NCI-H748 (cell line): ENCODE results near the gene ARHGAP32.
"Not testable (repeated sequence)": the region's sequence is repeated elsewhere in the genome, so short reads cannot be mapped to it uniquely, and the experiment has no call there.

Experiments
- DNase-seq: peaks from one replicate; lab custom pipeline; 2025; ENCODE audit not compliant: unreplicated experiment; lab: John Stamatoyannopoulos, UW

The ARHGAP32 gene

DNA sequence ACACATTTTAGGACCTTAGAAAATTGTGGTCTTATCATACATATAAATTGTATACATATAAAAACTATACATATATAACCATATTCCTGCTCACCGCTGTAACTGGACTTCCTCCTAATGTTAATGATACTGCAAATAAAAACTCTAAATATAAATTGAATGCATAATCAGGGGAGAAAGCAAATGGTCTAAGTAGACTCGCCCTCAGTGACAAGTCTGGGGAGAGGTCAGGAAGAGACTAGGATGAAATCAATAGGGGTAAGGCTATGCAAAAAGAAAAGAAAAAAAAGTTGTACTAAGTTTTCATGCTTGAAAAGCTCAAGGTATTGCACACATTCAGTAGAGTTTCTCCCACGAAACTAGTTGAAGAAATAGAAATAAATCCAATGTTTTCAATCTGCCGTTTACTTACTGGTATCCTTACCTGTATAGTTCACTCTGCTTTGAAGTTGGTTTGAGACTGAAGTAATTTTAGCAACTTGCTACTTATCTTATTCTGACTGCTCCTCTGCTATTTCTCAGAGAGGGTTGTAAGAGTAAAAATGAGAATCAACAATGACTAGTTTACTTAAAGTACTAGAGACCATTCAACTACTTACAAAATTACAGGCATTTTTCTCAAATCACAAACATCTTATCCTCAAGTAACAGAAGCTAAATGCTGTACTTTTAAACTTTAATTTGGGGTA lies 12.2 kb upstream of the ARHGAP32 start:
- no peak for DNase-seq

DNA sequence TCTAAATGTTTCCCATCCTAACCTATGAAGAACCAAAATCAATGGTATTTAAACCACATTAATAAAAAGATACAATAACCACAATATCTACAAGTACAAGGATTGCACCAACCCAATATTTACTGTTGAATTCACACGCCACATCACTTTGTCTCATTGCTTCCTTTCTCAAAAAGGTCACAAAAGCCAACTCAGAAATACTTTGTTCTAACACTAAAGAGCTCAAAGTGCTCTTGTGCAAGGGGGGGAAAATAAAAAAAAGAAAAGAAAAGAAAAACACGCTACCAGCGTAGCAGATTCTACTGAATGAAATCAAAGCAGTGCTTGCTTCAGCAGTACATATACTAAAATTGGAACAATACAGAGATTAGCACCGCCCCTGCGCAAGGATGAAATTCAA lies 10.5 kb upstream of the ARHGAP32 start:
- no peak for DNase-seq

DNA sequence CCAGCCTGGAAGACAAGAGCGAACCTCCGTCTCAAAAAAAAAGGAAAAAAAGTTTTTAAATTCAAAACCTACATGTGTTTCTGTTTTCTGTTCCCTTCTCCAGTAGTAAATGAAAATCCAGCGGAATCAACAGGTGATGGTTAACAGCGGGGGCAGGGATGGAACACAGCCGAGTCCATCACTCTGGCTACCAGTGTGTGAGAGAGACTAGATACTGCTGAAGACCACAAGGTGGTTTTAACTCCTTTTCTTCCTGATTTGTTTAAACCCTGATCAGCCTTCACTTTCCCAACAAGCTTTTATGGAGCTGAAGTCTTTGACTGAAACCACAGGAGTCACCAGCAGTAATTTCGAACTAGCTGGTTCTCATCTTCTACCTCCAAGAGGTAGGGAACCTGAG lies 3.6 kb upstream of the ARHGAP32 start:
- no peak for DNase-seq

DNA sequence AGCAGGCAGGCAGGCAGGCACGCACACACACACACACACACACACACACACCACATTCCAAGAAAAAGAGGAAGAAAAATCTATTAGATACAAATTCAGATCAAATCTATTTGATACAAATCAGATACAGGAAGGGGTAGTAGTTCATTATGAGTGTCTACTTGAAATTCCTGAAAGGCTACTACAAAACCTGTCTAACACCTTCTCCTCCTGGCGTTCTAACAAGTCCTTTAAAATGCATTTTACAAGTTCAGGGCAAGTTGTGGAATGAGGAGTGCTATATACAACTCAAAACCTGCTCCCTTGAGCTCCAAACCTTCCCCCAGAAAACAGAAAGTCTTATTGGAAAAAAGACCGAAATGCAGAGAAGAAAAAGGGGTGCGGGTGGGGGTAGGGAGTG lies 476 bp downstream of the ARHGAP32 start:
- no peak for DNase-seq

DNA sequence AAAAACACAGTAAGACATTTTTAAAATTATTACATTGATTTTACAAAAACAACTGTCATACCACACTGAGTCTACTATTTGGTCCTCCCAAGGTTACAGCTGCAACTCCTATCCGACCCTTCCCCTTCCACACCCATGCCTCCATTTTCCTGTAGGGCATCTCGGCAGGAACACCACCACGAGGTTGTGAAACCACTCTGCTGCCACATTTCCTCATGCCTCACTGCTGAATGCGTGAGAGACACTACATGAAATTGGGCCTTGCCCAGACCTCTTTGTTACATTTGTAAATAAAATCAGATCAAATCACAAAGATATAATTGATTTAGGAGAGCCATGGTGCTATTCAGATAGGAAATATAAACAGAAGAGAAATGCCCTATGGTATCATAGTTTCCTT lies 2.0 kb downstream of the ARHGAP32 start:
- DNase-seq, result peak; percentile 1

DNA sequence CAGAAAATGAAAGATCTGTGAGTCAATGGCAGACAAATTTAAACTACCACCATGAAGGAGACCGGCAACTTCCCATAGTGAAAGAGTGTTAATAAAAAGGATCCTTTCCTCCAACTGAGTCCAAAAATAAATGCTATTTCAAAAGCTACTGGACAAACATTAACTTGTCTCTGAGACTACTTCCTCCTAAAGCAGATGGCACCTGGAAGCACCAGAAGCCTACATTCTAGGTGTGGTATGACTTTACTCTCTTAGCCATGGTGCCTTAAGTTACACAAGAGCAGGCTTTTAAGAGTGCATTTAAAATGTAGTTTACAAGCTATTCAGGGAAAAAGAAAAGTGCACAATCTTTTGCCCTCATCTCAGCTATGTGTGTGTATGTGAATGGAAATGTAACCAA lies 2.5 kb downstream of the ARHGAP32 start:
- no peak for DNase-seq

DNA sequence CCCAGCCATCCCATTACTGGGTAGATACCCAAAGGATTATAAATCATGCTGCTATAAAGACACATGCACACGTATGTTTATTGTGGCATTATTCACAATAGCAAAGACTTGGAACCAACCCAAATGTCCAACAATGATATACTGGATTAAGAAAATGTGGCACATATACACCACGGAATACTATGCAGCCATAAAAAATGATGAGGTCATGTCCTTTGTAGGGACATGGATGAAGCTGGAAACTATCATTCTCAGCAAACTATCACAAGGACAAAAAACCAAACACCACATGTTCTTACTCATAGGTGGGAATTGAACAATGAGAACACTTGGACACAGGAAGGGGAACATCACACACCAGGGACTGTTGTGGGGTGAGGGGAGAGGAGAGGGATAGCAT lies 7.0 kb downstream of the ARHGAP32 start:
- not testable (repeated sequence) for DNase-seq

DNA sequence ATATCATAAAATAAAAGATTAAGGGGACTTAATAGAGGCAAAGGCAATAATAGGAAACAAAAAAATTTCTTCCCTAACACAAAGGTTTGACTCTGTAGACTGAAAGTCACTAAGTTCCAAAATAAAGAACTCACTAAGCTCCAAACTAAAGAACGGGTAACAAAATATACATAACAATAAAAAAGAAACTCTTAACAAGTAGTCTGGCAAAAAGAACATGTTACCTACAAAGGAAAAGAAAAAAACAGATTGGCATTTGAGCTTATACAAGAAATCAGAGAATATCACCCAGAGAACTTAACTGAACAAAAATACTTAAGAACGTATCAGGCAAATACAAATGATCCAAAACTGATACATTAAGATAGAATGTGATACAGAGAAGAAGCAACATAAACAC lies 7.5 kb downstream of the ARHGAP32 start:
- no peak for DNase-seq

DNA sequence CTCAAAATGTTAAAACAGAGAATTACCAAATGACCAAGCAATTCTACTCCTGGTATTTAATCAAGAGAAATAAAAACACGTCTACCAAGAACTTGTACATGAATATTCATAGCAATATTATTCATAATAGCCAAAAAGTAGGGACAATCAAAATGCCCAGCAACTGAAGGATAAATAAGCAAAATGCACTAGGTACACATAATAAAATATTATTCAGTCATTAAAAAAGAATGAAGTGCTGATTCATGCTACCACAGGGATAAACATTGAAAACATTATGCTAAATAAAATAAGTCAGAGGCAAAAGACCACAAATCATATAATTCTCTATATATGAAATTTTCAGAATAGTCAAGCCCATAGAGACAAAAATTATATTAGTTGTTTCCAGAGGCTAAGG lies 24.8 kb downstream of the ARHGAP32 start:
- DNase-seq, result no peak

DNA sequence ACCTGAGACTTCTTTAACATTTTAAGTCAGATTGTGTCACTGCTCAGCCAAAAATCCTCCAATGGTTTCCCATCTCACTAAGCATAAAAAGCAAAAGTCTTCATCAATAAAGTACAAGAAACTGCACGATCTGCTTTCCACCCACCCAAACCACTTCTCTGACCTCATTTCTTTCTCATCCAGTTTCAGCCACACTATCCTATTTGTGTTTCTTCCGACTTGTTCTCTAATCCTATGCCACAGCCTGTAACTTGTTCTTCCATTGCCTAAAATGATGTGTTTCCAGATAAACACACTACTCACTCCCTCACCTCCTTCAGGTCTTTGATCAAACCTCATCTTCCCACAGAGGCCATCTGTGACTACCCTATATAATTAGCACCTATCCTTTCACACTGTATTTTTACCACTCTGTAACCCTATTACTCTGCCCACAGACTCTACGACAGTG lies 28.4 kb downstream of the ARHGAP32 start:
- no peak for DNase-seq

DNA sequence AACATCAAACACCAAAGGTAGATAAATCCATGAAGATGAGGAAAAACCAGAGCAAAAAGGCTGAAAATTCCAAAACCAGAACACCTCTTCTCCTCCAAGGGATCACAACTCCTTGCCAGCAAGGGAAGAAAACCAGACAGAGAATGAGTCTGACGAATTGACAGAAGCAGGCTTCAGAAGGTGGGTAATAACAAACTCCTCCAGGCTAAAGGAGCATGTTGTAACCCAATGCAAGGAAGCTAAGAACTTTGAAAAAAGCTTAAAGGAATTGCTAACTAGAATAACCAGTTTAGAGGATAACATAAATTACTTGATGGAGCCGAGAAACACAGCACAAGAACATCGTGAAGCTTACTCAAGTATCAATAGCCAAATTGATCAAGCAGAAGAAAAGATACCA lies 35.0 kb downstream of the ARHGAP32 start:
- not testable (repeated sequence) for DNase-seq

DNA sequence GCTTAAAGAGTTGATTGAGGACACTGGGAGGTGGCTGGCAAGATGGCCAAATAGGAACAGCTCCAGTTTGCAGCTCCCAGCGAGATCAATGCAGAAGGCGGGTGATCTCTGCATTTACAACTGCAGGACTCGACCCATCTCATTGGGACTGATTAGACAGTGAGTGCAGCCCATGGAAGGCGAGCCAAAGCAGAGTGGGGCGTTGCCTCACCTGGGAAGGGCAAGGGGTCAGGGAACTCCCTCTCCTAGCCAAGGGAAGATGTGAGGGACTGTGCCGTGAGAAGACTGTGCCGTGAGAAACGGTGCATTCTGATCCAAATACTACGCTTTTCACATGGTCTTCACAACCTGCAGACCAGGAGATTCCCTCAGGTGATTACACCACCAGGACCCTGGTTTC lies 36.4 kb downstream of the ARHGAP32 start:
- no peak for DNase-seq

DNA sequence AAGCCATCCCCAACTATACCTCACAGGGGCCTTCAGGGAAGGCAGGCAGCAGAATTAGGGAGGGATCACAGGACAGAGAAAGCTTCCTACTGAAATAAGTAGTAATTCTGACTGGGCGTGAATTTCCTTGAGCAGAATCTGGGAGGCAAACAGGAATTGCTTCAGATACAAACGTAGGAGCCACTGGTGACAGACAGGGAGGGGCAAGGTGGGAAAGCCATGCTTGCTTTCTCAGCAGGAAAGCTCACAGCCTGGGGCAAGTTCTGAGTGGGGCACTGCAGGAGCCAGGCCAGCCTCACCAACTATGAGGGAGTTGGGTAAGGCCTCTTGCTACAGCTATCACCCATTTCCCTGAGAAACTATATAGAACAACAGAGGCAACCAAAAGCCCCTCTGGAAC lies 43.6 kb downstream of the ARHGAP32 start:
- no peak for DNase-seq

DNA sequence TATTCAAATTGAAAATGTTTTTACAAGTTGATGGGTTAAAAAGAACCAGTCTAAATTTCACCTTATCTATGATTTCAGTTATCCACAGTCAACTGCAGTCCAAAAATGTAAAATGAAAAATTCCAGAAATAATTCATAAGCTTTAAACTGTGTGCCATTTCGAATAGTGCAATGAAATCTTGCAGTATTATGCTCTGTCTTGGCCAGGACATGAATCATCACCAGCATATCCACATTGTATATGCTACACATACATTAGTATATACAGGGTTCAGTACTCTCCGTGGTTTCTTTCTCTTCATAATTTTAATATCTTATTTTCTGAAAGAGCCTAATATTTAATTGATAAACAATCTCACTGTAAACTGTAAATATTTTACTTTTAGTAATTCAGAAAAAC lies 45.9 kb downstream of the ARHGAP32 start:
- DNase-seq, result no peak

DNA sequence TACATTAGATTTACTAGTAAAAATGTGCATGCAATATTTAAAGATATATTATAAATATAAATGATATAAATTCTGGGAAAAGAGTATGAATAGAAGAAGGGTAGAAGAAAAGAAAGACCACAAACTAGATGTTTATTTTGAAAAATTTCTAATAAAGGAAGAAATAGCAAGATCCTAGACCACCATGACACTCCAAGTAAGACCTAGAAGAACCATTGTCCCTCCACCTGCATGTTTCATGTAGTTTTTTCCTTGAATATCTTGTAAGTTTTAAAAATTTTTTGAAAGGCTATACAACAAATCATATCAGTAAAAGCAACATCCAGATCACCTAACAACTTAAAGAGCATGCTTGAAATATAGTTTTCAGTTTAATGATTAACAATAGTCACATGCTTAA lies 46.8 kb downstream of the ARHGAP32 start:
- DNase-seq, result no peak

DNA sequence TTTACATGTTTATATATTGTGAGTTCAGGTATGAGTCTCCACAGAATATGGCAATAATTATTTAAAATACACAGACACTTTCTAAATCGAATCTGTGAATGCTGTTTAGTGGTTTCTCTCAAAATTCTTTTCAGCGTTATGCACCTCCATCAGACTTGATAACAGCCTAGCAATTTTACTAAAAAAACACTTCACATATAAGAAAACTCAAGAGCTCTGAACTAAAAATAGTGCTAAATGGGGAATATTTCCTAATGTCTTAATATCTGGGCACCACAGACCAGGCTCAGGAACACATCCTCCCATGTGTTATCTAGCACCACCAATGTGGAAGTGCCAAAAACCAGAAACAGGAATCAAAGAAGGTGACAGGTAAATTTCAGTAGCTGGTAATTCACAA lies 47.9 kb downstream of the ARHGAP32 start:
- no peak for DNase-seq

DNA sequence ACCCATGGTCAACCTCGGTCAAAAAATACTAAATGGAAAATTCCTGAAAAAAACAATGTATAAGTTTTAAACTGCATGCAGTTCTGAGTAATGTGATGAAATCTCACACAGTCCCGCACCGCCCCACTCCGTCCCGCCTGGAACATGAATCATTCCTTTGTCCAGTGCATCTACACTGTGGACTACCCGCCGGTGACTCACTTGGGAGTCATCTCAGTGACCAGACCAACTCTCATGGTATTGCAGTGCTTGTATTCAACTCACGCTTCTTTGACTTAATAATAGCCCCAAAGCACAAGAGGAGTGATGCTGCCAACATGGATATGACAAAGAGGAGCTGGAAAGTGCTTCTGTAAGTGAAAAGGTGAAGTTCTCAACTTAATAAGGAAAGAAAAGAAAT lies 48.8 kb downstream of the ARHGAP32 start:
- no peak for DNase-seq

DNA sequence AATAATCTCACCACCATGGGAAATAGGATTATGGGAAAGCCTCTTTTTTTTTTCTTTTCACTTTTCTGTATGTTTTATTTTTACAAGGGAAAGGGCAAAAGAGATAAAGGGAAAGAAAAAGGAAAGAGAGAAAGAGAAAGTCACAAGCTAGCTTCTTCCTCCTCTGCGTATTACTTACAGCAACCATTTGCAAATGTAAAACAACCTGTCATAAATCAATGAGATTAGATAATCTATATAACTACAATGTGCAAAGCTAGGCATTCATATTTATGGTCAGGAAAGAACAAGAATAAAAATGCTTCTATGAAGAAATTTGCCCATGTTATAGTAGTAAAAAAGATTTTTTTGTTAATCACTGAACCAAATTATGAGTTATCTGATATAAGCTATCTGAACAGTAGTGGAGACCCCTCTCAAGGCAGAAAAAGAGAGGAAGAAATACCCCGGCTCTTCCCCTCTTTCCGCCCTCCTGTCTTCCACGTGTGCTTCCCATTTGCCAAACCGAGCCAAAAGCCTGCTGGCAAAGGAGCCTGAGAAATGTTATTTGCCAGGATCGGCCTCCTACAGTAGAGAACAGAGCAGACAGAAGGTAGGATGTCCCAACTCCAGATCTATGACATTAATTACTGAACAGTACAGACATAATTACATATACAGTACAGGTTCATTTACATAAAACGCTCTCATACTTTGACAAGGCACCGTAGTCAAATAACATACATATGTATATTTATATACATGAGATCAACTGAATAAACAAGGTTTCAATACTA lies 50.2 kb downstream of the ARHGAP32 start:
- DNase-seq, result no peak

DNA sequence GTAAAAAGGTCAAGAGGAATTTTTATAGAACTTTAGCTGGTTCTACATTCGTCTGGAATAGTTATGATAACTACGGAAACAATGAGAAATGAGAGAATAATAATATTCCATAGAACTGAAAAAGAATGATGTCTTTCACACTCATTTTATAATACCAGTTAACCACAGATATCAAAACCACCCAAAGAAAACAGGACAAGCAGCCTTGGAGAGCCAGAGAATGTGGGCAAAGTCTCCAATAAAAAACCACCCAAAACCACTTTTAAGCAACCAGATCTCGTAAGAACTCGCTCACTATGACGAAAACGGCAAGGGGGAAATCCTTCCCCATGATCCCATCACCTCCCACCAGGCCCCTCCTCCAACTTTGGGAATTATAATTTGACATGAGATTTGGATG lies 60.8 kb downstream of the ARHGAP32 start:
- no peak for DNase-seq

DNA sequence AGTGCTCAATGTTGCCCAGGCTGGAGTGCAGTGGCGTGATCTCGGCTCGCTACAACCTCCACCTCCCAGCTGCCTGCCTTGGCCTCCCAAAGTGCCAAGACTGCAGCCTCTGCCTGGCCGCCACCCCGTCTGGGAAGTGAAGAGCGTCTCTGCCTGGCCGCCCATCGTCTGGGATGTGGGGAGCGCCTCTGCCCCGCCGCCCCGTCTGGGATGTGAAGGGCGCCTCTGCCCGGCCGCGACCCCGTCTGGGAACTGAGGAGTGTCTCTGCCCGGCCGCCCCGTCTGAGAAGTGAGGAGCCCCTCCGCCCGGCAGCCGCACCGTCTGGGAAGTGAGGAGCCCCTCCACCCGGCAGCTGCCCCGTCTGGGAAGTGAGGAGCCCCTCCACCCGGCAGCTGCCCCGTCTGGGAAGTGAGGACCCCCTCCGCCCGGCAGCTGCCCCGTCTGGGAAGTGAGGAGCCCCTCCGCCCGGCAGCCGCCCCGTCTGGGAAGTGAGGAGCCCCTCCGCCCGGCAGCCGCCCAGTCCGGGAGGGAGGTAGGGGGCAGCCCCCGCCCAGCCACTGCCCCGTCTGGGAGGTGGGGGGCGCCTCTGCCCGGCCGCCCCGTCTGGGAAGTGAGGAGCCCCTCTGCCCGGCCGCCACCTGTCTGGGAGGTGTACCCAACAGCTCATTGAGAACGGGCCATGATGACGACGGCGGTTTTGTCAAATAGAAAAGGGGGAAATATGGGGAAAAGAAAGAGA lies 63.1 kb downstream of the ARHGAP32 start:
- DNase-seq, result not testable (repeated sequence)

DNA sequence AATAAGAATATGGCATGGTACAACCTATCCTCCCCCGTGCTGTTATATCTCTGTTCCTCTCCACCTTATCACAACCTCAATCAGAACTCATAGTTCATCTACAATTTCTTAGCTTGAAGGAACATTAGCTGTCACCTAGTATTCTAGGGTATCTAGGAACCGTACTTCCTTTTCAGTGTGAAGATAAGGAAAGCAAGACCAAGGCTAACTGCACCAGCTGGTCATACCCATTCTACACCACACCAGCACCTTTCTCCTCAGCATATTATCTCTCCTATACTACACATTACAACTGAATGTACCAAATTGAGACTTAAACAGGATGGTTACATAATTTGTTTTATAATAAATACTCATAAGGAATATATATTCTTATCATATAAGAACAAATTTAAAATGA lies 73.1 kb downstream of the ARHGAP32 start:
- DNase-seq, result peak; percentile 6
